Cardiac muscle cell (in vitro differentiated cells and primary cell): ENCODE results near the gene TMEM132E. TPM values are rescaled to one million over a fixed set of nuclear protein-coding genes. Genes with fewer than 3 reads are reported as not detected.

Experiments used
- DNase-seq, 2 donors: peaks; one replicate each; pipeline versions ENCODE4 v3.0.0 to v3.0.0-alpha.2; 2010 to 2017; ENCODE audit warnings: low read depth in 1 of 2, low spot score in 1 of 2
- H3K27ac ChIP-seq: fragments of 200-600 bp; sonication (generic); 2 replicates; pipeline ENCODE4 v1.5.1; 2016
- H3K27me3 ChIP-seq: fragments of 200-600 bp; sonication (generic); 2 replicates; pipeline ENCODE4 v1.6.0; 2016; ENCODE audit warnings: control low read depth
- H3K36me3 ChIP-seq: fragments of 200-600 bp; sonication (generic); 2 replicates; pipeline ENCODE4 v1.5.1; 2016; ENCODE audit warnings: control low read depth
- H3K4me1 ChIP-seq: fragments of 200-600 bp; sonication (generic); 2 replicates; pipeline ENCODE4 v1.8.1; 2017; ENCODE audit warnings: low read depth, mild to moderate bottlenecking, mixed run types
- H3K4me3 ChIP-seq: fragments of 200-600 bp; sonication (generic); 2 replicates; pipeline ENCODE4 v1.5.1; 2016; ENCODE audit warnings: mild to moderate bottlenecking
- H3K9me3 ChIP-seq: fragments of 200-600 bp; sonication (generic); 2 replicates; pipeline ENCODE4 v1.5.1; 2017; ENCODE audit warnings: low read depth, mild to moderate bottlenecking, control low read depth
- CTCF ChIP-seq: IDR thresholded peaks from 2 replicates; pipeline ENCODE4 v1.5.1; 2012; ENCODE audit warnings: low read depth, mild to moderate bottlenecking, low read length
- polyA plus RNA-seq: library from polyadenylated mRNA; unstranded; fragments of >200 nt; fragmentation: Nextera tagmentation; extraction: Ambion mirVana; gene quantifications from 2 replicates; pipeline ENCODE4 v1.2.1, GENCODE V29; 2016
- total RNA-seq: library from RNA; depleted of rRNA; stranded (reverse); fragments of >200 nt; gene quantifications from 2 replicates; pipeline ENCODE4 v1.2.3, GENCODE V29; 2016

Gene TMEM132E
- total and polyA plus RNA-seq, 2 experiments from 2014 or later, result 0.16 to 0.18 TPM

DNA sequence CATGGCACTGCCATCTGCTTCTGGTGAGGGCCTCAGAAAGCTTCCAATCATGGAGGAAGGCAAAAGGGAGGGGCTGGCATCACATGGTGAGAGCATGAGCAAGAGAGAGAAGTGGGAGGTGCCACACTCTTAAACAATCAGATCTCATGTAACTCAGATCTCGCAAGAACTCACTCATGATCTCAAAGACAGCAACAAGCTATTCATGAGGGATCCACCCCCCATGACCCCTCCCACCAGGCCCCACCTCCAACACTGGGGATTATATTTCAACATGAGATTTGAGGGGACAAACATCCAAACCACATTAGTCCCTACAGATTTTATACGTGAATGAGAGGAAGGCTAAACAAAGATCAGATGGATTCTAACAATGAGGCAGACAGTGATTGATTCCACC, 8.9 kb upstream of the TMEM132E start:
- DNase-seq, result no peak
- peaks cover 68% of the 10 kb centered on the region for H3K27me3 ChIP-seq
- H3K9me3 ChIP-seq, result no peaks in the 10 kb centered on the region
- H3K27ac ChIP-seq, result no peak overlapping the region
- H3K4me1 ChIP-seq, result no peaks in the 10 kb centered on the region
- TF ChIP-seq CTCF, result no peak
- H3K36me3 ChIP-seq, result no peaks in the 10 kb centered on the region
- H3K4me3 ChIP-seq, result no peak overlapping the region

DNA sequence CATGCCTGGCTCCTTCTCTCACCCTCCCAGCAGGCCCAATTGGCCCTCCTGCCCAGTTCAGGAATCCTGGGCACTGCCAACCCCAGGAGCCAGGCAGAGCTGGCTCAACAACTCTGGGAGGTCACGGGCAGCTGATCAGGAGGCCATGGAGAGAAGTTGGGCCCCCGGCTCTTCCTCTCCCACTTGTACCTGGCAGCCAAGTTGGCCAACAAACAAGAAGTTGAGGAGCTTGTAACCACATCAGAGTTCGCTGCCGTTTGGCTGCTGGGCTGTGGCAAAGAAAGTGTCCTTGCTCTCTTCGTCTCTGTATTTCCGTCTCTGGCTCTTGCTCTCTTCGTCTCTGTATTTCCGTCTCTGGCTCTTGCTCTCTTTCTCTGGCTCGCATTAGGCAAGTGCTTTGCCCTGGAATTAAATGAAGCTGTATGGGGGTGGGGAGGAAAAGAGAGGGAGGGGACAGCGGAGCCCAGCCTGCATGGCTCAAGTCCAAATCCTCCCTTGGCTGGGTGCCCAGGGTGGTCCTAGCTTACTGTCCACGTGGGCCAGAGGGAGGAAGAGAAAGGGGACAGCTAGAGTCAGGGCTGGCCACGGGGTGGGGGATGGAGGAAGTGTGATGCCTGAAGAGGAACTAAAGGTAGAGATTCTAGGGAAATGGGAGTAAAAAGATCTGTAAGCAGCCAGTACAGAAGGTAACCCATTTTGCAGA, 7.8 kb upstream of the TMEM132E start:
- no peak for TF ChIP-seq CTCF
- H3K4me1 ChIP-seq, result no peaks in the 10 kb centered on the region
- H3K36me3 ChIP-seq, result no peaks in the 10 kb centered on the region

GRCh38 chr17:34572483-34572882, 6.9 kb upstream of the TMEM132E start:
- H3K36me3 ChIP-seq, result no peaks in the 10 kb centered on the region
- H3K4me1 ChIP-seq, result no peaks in the 10 kb centered on the region
- H3K4me3 ChIP-seq, result no peak overlapping the region
- H3K9me3 ChIP-seq, result no peaks in the 10 kb centered on the region
- no peak for TF ChIP-seq CTCF
- no peak overlapping the region for H3K27ac ChIP-seq
- H3K27me3 ChIP-seq, result peaks cover 76% of the 10 kb centered on the region
- no peak for DNase-seq

More for the DNA sequence above, 7.8 kb upstream of the TMEM132E start:
- peaks cover 73% of the 10 kb centered on the region for H3K27me3 ChIP-seq
- no peaks in the 10 kb centered on the region for H3K9me3 ChIP-seq
- no peak overlapping the region for H3K27ac ChIP-seq
- no peak overlapping the region for H3K4me3 ChIP-seq
- no peak for DNase-seq

DNA sequence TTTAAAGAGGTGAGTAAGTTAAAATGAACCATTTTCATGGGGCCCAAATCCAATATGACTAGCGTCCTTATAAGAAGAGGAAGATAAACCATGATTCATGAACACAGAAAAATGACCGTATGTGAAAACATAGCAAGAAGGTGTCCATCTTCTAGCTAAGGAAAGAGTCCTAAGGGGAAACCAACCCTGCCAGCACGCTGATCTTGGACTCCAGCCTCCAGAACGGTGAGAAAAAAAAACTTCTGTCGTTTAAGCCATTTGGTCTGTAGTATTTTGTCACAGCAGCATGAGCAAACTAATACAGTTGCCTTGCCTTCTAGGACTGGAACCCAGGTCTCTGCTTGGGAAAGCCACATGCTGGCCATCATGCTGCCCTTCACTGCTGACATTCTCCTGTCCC, 4.2 kb upstream of the TMEM132E start:
- peaks cover 95% of the 10 kb centered on the region for H3K27me3 ChIP-seq
- no peak overlapping the region for H3K27ac ChIP-seq
- TF ChIP-seq CTCF, result no peak

GRCh38 chr17:34578016-34578415, 1.4 kb upstream of the TMEM132E start:
- no peak for TF ChIP-seq CTCF
- Histone ChIP-seq H3K4me3 (no peak overlapping the region), H3K4me1 (peaks cover 18% of the 10 kb centered on the region), H3K27me3 (peaks cover 100% of the 10 kb centered on the region), H3K27ac (no peak overlapping the region), H3K36me3 (no peaks in the 10 kb centered on the region), H3K9me3 (no peaks in the 10 kb centered on the region)
- DNase-seq, result peak in 1 of 2 donors; percentile 23

More for the DNA sequence above, 4.2 kb upstream of the TMEM132E start:
- Histone ChIP-seq H3K4me1 (peaks cover 10% of the 10 kb centered on the region), H3K4me3 (no peak overlapping the region), H3K9me3 (no peaks in the 10 kb centered on the region), H3K36me3 (no peaks in the 10 kb centered on the region)
- no peak for DNase-seq

GRCh38 chr17:34578656-34579016, 746 bp upstream of the TMEM132E start:
- peaks cover 18% of the 10 kb centered on the region for H3K4me1 ChIP-seq
- H3K9me3 ChIP-seq, result no peaks in the 10 kb centered on the region
- no peak overlapping the region for H3K27ac ChIP-seq
- peaks cover 100% of the 10 kb centered on the region for H3K27me3 ChIP-seq
- no peaks in the 10 kb centered on the region for H3K36me3 ChIP-seq
- peak overlapping the region; percentile 44 for H3K4me3 ChIP-seq
- TF ChIP-seq CTCF, result no peak
- no peak for DNase-seq
